Muscle of leg (tissue), 11 donors: ENCODE results near the gene OPHN1. TPM values are rescaled to one million over a fixed set of nuclear protein-coding genes. Genes with fewer than 3 reads are reported as not detected.
"Not testable (repeated sequence)": the region's sequence is repeated elsewhere in the genome, so short reads cannot be mapped to it uniquely, and the experiment has no call there.

Experiments
- DNase-seq: peaks from one replicate; pipeline ENCODE4 v3.0.0; 2013
- H3K27ac ChIP-seq: one replicate; pipeline ENCODE4 v1.5.1; 2013; ENCODE audit warnings: mild to moderate bottlenecking, low read length, control low read depth
- H3K27me3 ChIP-seq: one replicate; pipeline ENCODE4 v1.6.1; 2013; ENCODE audit warnings: low read length; ENCODE audit not compliant: control insufficient read depth, insufficient read depth
- H3K36me3 ChIP-seq: one replicate; pipeline ENCODE4 v1.6.1; 2013; ENCODE audit warnings: low read length; ENCODE audit not compliant: control insufficient read depth, insufficient read depth
- H3K4me1 ChIP-seq: one replicate; pipeline ENCODE4 v1.6.1; 2013; ENCODE audit warnings: low read length; ENCODE audit not compliant: control insufficient read depth, insufficient read depth
- H3K4me3 ChIP-seq: one replicate; pipeline ENCODE4 v1.5.1; 2013; ENCODE audit warnings: low read length, control low read depth
- H3K9me3 ChIP-seq: replicated peaks from 2 replicates; pipeline ENCODE4 v1.6.1; 2013; ENCODE audit warnings: low read depth, low read length; ENCODE audit not compliant: control insufficient read depth
- WGBS: methylation state at CpG from one replicate; pipeline ENCODE4 v1.1.5; 2013; ENCODE audit warnings: missing lambda C conversion rate; ENCODE audit not compliant: insufficient coverage; 5-methylcytosine and 5-hydroxymethylcytosine counted together
- polyA plus RNA-seq, 8 donors: library from polyadenylated mRNA; unstranded; fragments of 120-200 nt; gene quantifications; one replicate each; pipeline versions ENCODE4 v1.2.1 to v1.2.3, GENCODE V29; 2013; ENCODE audit warnings: inconsistent platforms in 1 of 8, low replicate concordance in 1 of 8; ENCODE audit not compliant: insufficient read length in 8 of 8, insufficient read depth in 1 of 8
- total RNA-seq: library from RNA; stranded (reverse); fragments of 120-200 nt; gene quantifications from one replicate; pipeline ENCODE4 v1.2.4, GENCODE V29; 2013

OPHN1 gene
- total and polyA plus RNA-seq, 9 donors, result 9.2 to 15.7 (median 14.8) TPM

DNA sequence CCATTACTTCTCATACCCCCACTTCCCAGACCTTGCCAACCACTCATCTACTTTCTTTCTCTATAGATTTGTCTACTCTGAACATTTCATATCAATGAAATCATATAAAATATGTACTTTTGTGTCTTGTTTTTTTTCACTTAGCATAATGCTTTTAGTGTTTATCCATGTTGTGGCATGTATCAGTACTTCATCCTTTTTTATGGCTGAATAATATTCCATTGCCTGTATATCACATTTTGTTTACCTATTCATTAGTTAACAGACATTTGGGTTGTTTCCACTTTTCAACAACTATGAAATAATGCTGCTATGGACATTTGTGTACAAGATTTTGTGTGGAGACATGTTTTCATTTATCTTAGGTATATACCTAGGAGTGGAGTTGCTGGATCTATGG, 324.1 kb downstream of the OPHN1 start:
- Histone ChIP-seq H3K9me3 (no peaks in the 10 kb centered on the region), H3K4me3 (no peak overlapping the region), H3K4me1 (no peaks in the 10 kb centered on the region), H3K27ac (no peak overlapping the region), H3K36me3 (peaks cover 7% of the 10 kb centered on the region), H3K27me3 (peaks cover 5% of the 10 kb centered on the region)
- DNase-seq, result no peak

DNA sequence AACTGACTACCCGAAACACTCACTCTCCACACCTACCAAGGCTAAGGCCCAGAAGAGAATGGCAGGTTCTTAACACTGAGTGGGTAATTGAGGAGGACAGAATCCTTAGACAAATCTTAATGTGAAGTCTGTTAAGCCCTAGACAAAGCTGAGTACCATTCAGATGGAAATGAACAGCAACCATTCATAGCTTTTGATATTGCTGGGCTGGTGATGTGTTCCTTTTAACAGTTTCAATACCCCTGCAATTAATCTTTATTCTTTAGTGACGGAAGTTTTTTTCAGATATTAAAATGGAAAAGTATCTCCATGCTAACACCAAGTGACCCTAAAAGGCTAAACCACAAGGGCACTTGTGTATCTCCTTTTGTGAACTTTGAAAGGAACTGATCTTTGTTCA, 334.9 kb downstream of the OPHN1 start:
- Histone ChIP-seq H3K4me1 (no peaks in the 10 kb centered on the region), H3K9me3 (no peaks in the 10 kb centered on the region), H3K4me3 (no peak overlapping the region), H3K36me3 (no peaks in the 10 kb centered on the region), H3K27ac (no peak overlapping the region), H3K27me3 (peaks cover 2% of the 10 kb centered on the region)
- DNase-seq, result no peak
- whole genome bisulfite sequencing, result no CpG with 5 or more reads among the region's 2 CpGs

GRCh38 chrX:68090266-68090665, 343.0 kb downstream of the OPHN1 start:
- DNase-seq, result peak; percentile 30
- Histone ChIP-seq H3K27ac (no peak overlapping the region), H3K27me3 (peaks cover 2% of the 10 kb centered on the region), H3K4me3 (no peak overlapping the region), H3K36me3 (no peaks in the 10 kb centered on the region), H3K4me1 (no peaks in the 10 kb centered on the region), H3K9me3 (no peaks in the 10 kb centered on the region)
- WGBS, result 46% methylated on average over 1 of the region's 1 CpG

GRCh38 chrX:68087526-68087925, 345.8 kb downstream of the OPHN1 start:
- Histone ChIP-seq H3K27ac (no peak overlapping the region), H3K36me3 (no peaks in the 10 kb centered on the region), H3K9me3 (peaks cover 2% of the 10 kb centered on the region), H3K4me1 (no peaks in the 10 kb centered on the region), H3K27me3 (peaks cover 2% of the 10 kb centered on the region), H3K4me3 (no peak overlapping the region)
- 60% methylated on average over 1 of the region's 2 CpGs for WGBS
- peak; percentile 84 for DNase-seq

DNA sequence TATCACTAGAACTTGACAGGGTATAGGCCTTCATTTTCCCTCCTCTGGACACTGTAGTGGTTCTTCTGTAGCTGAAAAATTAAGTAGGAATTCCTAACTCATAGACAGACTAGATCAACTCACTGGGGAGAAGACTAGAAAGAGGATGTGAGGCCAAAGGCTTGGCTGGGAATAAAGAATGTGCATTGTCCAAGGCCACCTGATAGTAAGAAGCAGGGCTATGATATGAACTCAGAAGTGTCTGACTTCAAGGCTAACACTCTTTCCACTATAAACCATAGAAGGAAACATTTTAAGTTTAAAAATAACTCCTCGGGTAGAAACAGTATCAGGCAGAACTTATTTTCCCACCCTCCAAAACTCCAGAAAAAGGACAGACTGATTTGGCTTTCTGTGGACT, 346.6 kb downstream of the OPHN1 start:
- Histone ChIP-seq H3K9me3 (peaks cover 5% of the 10 kb centered on the region), H3K27ac (no peak overlapping the region), H3K27me3 (peaks cover 2% of the 10 kb centered on the region), H3K4me3 (no peak overlapping the region), H3K4me1 (no peaks in the 10 kb centered on the region), H3K36me3 (no peaks in the 10 kb centered on the region)
- DNase-seq, result peak; percentile 64
- no CpG with 5 or more reads among the region's 1 CpG for WGBS

- DNase-seq, result peak; percentile 87
- H3K4me1 ChIP-seq, result no peaks in the 10 kb centered on the region
- peak overlapping the region; percentile 65 for H3K27ac ChIP-seq
- H3K4me3 ChIP-seq, result no peak overlapping the region
- peaks cover 5% of the 10 kb centered on the region for H3K9me3 ChIP-seq
- H3K27me3 ChIP-seq, result peaks cover 2% of the 10 kb centered on the region
- WGBS, result no CpG with 5 or more reads among the region's 1 CpG
- no peaks in the 10 kb centered on the region for H3K36me3 ChIP-seq
Observed at GRCh38 chrX:68084765-68085164, 348.5 kb downstream of the OPHN1 start.

DNA sequence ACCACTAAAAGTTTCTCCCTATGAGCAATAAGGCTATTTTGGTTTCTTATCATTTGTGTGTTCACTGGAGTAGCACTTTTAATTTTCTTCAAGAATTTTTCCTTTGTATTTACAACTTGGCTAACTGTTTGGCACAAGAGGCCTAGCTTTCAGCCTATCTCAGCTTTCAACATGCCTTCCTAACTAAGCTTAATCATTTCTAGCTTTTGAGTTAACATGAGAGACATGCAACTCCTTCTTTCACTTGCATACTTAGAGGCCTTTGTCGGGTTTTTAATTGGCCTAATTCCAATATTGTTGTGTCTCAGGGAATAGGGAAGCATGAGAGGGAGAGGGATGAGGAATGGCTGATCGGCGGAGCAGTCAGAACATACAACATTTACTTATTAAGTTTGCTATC, 349.8 kb downstream of the OPHN1 start:
- H3K4me3 ChIP-seq, result no peak overlapping the region
- WGBS, result no CpG with 5 or more reads among the region's 3 CpGs
- H3K4me1 ChIP-seq, result no peaks in the 10 kb centered on the region
- peaks cover 5% of the 10 kb centered on the region for H3K9me3 ChIP-seq
- no peaks in the 10 kb centered on the region for H3K36me3 ChIP-seq
- H3K27ac ChIP-seq, result no peak overlapping the region
- no peaks in the 10 kb centered on the region for H3K27me3 ChIP-seq
- DNase-seq, result peak; percentile 41

DNA sequence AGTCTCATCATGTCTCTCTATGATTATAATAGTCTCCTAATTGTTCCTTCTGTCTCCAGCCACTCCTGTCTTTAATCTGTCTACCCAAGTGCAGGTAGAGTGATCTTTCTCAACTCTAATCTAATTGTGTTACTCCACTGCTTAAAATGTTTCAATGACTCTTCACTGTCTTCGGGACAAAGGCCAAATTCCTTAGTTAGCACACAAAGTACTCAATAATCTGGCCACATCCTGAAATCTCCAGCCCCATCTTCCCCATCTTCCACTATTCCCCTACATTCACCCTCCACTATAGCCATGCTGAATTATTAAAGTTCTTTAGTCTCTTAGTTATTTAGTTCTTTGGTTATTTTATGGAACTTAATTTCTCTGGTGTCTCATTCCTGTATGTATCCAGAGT, 353.3 kb downstream of the OPHN1 start:
- DNase-seq, result no peak
- H3K36me3 ChIP-seq, result no peaks in the 10 kb centered on the region
- no peak overlapping the region for H3K4me3 ChIP-seq
- peaks cover 5% of the 10 kb centered on the region for H3K9me3 ChIP-seq
- 67% methylated on average over 1 of the region's 1 CpG for WGBS
- H3K27ac ChIP-seq, result no peak overlapping the region
- H3K27me3 ChIP-seq, result no peaks in the 10 kb centered on the region
- H3K4me1 ChIP-seq, result no peaks in the 10 kb centered on the region

- H3K36me3 ChIP-seq, H3K9me3 ChIP-seq, H3K4me1 ChIP-seq, H3K27ac ChIP-seq, H3K27me3 ChIP-seq, H3K4me3 ChIP-seq, DNase-seq: not testable (repeated sequence)
Observed at GRCh38 chrX:68078801-68079200, 354.5 kb downstream of the OPHN1 start.

DNA sequence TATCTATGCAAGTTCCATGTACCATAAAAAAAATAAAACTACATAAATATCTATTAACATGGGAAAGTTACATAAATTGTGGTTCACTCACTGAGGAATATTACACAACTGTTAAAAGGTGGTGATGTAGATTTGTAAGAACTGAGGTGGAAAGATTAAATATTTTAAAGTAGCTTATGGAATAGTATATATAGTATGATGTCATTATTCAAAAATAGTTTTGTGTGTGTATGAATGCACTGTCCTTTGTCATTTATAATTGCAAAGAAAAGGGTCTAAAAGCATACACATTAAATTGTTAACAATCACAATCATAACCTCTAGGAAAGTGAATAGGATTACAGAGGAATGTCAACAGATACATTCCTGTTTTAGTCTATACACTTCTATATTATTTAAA, 355.9 kb downstream of the OPHN1 start:
- no peaks in the 10 kb centered on the region for H3K27me3 ChIP-seq
- no peaks in the 10 kb centered on the region for H3K4me1 ChIP-seq
- H3K36me3 ChIP-seq, result peaks cover 4% of the 10 kb centered on the region
- no peak overlapping the region for H3K4me3 ChIP-seq
- H3K9me3 ChIP-seq, result peaks cover 1% of the 10 kb centered on the region
- DNase-seq, result no peak
- H3K27ac ChIP-seq, result no peak overlapping the region

DNA sequence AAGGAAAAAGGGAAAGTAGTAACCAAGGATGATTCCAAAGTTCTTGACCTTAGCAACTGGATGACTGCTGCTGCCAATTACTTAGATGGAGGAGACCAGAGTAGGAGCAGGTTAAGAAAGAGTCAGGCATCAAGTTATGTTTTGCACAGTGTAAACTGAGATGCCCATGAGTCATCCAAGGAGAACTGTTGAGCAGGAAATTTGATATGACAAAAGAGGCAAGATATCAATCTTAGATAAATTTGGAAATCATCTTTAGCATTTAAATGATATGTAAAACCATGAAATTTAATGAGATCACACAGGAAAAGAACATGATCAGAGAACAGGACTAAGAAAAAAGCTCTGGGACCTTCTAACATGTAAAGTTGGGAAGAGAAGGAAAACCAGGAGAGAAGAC, 361.3 kb downstream of the OPHN1 start:
- Histone ChIP-seq H3K36me3 (peaks cover 9% of the 10 kb centered on the region), H3K4me1 (no peaks in the 10 kb centered on the region), H3K4me3 (no peak overlapping the region), H3K9me3 (no peaks in the 10 kb centered on the region), H3K27me3 (no peaks in the 10 kb centered on the region), H3K27ac (no peak overlapping the region)
- DNase-seq, result no peak
